Suprapubic skin (tissue), 4 donors: ENCODE data around the gene UNC5B. TPM values are rescaled to one million over a fixed set of nuclear protein-coding genes. Genes with fewer than 3 reads are reported as not detected.

ENCODE experiments used
- DNase-seq, 2 donors: peaks; one replicate each; pipeline ENCODE4 v3.0.0-alpha.2; 2019; ENCODE audit warnings: low spot score in 2 of 2
- H3K27ac ChIP-seq: fragments of 200-600 bp; sonication (generic); one replicate; pipeline ENCODE4 v1.5.1; 2019
- H3K27me3 ChIP-seq: fragments of 200-600 bp; sonication (generic); one replicate; pipeline ENCODE4 v1.5.1; 2019
- H3K36me3 ChIP-seq: fragments of 200-600 bp; sonication (generic); one replicate; pipeline ENCODE4 v1.5.1; 2019
- H3K4me1 ChIP-seq: fragments of 200-600 bp; sonication (generic); one replicate; pipeline ENCODE4 v1.5.1; 2019
- H3K4me3 ChIP-seq: fragments of 200-600 bp; sonication (generic); one replicate; pipeline ENCODE4 v1.5.1; 2019; ENCODE audit warnings: mild to moderate bottlenecking
- H3K9me3 ChIP-seq: fragments of 200-600 bp; sonication (generic); one replicate; pipeline ENCODE4 v1.5.1; 2019
- EP300 ChIP-seq: sonication (generic); formaldehyde crosslinking; IDR thresholded peaks from one replicate; pipeline ENCODE4 v1.6.1; 2017; ENCODE audit warnings: antibody characterized with exemption
- POLR2A ChIP-seq, 2 donors: fragments of 450-650 bp; IDR thresholded peaks; one replicate each; pipeline ENCODE4 v1.6.1; 2017; ENCODE audit warnings: antibody characterized with exemption in 2 of 2, mild to moderate bottlenecking in 2 of 2, moderate library complexity in 2 of 2
- POLR2AphosphoS5 ChIP-seq, 3 donors: sonication (generic); formaldehyde crosslinking; IDR thresholded peaks; one replicate each; pipeline ENCODE4 v1.6.1; 2017; ENCODE audit warnings: antibody characterized with exemption in 3 of 3
- WGBS: methylation state at CpG from one replicate; pipeline ENCODE4 v1.1.5; 2018; 5-methylcytosine and 5-hydroxymethylcytosine counted together
- total RNA-seq, 4 donors: library from RNA; depleted of rRNA; stranded (reverse); fragments of >200 nt; gene quantifications; one replicate each; pipeline ENCODE4 v1.1.0, GENCODE V29; 2016
- TF ChIP-seq, protein P1 (sequence below), 2 donors: fragments of 200-600 bp in 1 of 2; fragments of 450-650 bp in 1 of 2; sonication (generic) in 1 of 2; IDR thresholded peaks; one replicate each; pipeline ENCODE4 v1.5.1; 2016 to 2019; ENCODE audit warnings: antibody characterized with exemption in 2 of 2, mild to moderate bottlenecking in 1 of 2, moderate library complexity in 1 of 2

UNC5B gene
- total RNA-seq, 4 donors from 2014 or later, result 7.2 to 45.7 (median 14.7) TPM

GRCh38 chr10:71281646-71282322 is 69.4 kb downstream of the UNC5B start:
- Histone ChIP-seq H3K4me3 (no peak overlapping the region), H3K4me1 (no peaks in the 10 kb centered on the region), H3K27me3 (no peaks in the 10 kb centered on the region), H3K36me3 (peaks cover 3% of the 10 kb centered on the region), H3K27ac (no peak overlapping the region), H3K9me3 (no peaks in the 10 kb centered on the region)
- 95% methylated on average over 8 of the region's 8 CpGs for WGBS
- no peak for DNase-seq
- TF ChIP-seq EP300 (no peak), POLR2A (IDR thresholded peaks at IDR 0.05) (no peak), POLR2AphosphoS5 (IDR thresholded peaks at IDR 0.05) (no peak)
- TF ChIP-seq, protein P1, sequence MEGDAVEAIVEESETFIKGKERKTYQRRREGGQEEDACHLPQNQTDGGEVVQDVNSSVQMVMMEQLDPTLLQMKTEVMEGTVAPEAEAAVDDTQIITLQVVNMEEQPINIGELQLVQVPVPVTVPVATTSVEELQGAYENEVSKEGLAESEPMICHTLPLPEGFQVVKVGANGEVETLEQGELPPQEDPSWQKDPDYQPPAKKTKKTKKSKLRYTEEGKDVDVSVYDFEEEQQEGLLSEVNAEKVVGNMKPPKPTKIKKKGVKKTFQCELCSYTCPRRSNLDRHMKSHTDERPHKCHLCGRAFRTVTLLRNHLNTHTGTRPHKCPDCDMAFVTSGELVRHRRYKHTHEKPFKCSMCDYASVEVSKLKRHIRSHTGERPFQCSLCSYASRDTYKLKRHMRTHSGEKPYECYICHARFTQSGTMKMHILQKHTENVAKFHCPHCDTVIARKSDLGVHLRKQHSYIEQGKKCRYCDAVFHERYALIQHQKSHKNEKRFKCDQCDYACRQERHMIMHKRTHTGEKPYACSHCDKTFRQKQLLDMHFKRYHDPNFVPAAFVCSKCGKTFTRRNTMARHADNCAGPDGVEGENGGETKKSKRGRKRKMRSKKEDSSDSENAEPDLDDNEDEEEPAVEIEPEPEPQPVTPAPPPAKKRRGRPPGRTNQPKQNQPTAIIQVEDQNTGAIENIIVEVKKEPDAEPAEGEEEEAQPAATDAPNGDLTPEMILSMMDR (IDR thresholded peaks at IDR 0.05), result no peak

GRCh38 chr10:71282323-71282680 is 69.9 kb downstream of the UNC5B start:
- WGBS, result 100% methylated on average over 2 of the region's 2 CpGs
- TF ChIP-seq POLR2AphosphoS5 (IDR thresholded peaks at IDR 0.05), result no peak
- no peak for TF ChIP-seq POLR2A (IDR thresholded peaks at IDR 0.05)
- TF ChIP-seq, protein P1 (IDR thresholded peaks at IDR 0.05), result no peak
- no peak for TF ChIP-seq EP300
- no peaks in the 10 kb centered on the region for H3K9me3 ChIP-seq
- peaks cover 6% of the 10 kb centered on the region for H3K36me3 ChIP-seq
- no peak for DNase-seq
- H3K27ac ChIP-seq, result no peak overlapping the region
- H3K4me3 ChIP-seq, result no peak overlapping the region
- no peaks in the 10 kb centered on the region for H3K4me1 ChIP-seq
- H3K27me3 ChIP-seq, result no peaks in the 10 kb centered on the region

DNA sequence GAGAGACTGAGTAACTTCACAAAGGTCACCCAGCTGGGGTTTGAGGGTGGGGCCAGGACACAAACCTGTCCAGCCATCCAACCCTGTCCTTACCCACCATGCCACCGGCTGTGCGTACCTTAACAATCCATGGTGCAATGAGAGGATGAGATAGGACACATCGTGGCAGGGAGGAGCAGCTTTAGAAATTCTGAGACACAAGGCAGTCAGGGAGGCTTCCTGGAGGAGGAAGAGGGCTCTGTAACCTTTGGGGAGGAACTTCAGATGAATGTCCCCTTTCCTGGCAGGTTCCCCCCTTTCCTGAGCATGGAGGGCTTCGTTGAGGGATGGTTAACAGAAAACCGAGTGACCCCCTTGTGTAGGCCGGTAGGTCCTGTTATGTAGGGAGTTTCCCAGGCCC is 71.0 kb downstream of the UNC5B start:
- no peak overlapping the region for H3K27ac ChIP-seq
- no peak overlapping the region for H3K4me3 ChIP-seq
- peaks cover 7% of the 10 kb centered on the region for H3K36me3 ChIP-seq
- 96% methylated on average over 3 of the region's 6 CpGs for WGBS
- DNase-seq, result no peak
- no peaks in the 10 kb centered on the region for H3K4me1 ChIP-seq
- TF ChIP-seq POLR2AphosphoS5 (IDR thresholded peaks at IDR 0.05) (no peak), EP300 (no peak), POLR2A (IDR thresholded peaks at IDR 0.05) (no peak)
- TF ChIP-seq, protein P1 (IDR thresholded peaks at IDR 0.05), result no peak
- H3K27me3 ChIP-seq, result no peaks in the 10 kb centered on the region
- no peaks in the 10 kb centered on the region for H3K9me3 ChIP-seq

- Histone ChIP-seq H3K9me3 (no peaks in the 10 kb centered on the region), H3K27ac (no peak overlapping the region), H3K4me1 (no peaks in the 10 kb centered on the region), H3K36me3 (peaks cover 10% of the 10 kb centered on the region), H3K27me3 (no peaks in the 10 kb centered on the region), H3K4me3 (no peak overlapping the region)
- TF ChIP-seq, protein P1 (IDR thresholded peaks at IDR 0.05), result no peak
- no peak for TF ChIP-seq POLR2A (IDR thresholded peaks at IDR 0.05)
- TF ChIP-seq EP300, result no peak
- TF ChIP-seq POLR2AphosphoS5 (IDR thresholded peaks at IDR 0.05), result no peak
- 90% methylated on average over 9 of the region's 10 CpGs for WGBS
- DNase-seq, result no peak
These were observed 71.5 kb downstream of the UNC5B start for GRCh38 chr10:71283876-71284275.

GRCh38 chr10:71284544-71285179 is 72.3 kb downstream of the UNC5B start:
- Histone ChIP-seq H3K9me3 (no peaks in the 10 kb centered on the region), H3K4me3 (no peak overlapping the region), H3K27ac (no peak overlapping the region), H3K27me3 (no peaks in the 10 kb centered on the region), H3K4me1 (no peaks in the 10 kb centered on the region), H3K36me3 (peaks cover 10% of the 10 kb centered on the region)
- WGBS, result 85% methylated on average over 19 of the region's 19 CpGs
- no peak for DNase-seq
- TF ChIP-seq POLR2AphosphoS5 (IDR thresholded peaks at IDR 0.05) (no peak), POLR2A (IDR thresholded peaks at IDR 0.05) (no peak), EP300 (no peak)
- TF ChIP-seq, protein P1 (IDR thresholded peaks at IDR 0.05), result no peak
